GM21717 (cell line): ENCODE results near the gene SALL4.
"Not testable (repeated sequence)": the region's sequence is repeated elsewhere in the genome, so short reads cannot be mapped to it uniquely, and the experiment has no call there.

ENCODE experiments used
- ATAC-seq: cut with Tn5 transposase; IDR thresholded peaks from one replicate; pipeline ENCODE4 v1.9.1; 2021; ENCODE audit warnings: mild to moderate bottlenecking, moderate library complexity; ENCODE audit not compliant: unreplicated experiment

SALL4 gene

GRCh38 chr20:51739722-51740249 is 62.5 kb downstream of the SALL4 start:
- ATAC-seq = no peak

GRCh38 chr20:51738877-51739447 is 63.4 kb downstream of the SALL4 start:
- no peak for ATAC-seq

- not testable (repeated sequence) for ATAC-seq
These were observed 64.1 kb downstream of the SALL4 start for GRCh38 chr20:51738261-51738660.

- ATAC-seq = no peak
These were observed 65.4 kb downstream of the SALL4 start for GRCh38 chr20:51736947-51737346.

GRCh38 chr20:51735728-51736600 is 66.4 kb downstream of the SALL4 start:
- ATAC-seq = no peak

GRCh38 chr20:51734876-51735720 is 67.2 kb downstream of the SALL4 start:
- no peak for ATAC-seq

GRCh38 chr20:51733070-51733469 is 69.3 kb downstream of the SALL4 start:
- ATAC-seq = no peak
